Stimulated activated CD4-positive, alpha-beta T cell treated with anti-CD3 and anti-CD28 coated beads, TNF-alpha, amount 100 ng/mL, for 4 hours (primary cell): ENCODE measurements around the gene VWA8.
"Not testable (repeated sequence)": the region's sequence is repeated elsewhere in the genome, so short reads cannot be mapped to it uniquely, and the experiment has no call there.

Source experiments
- DNase-seq, 3 experiments: peaks; one replicate each; pipeline ENCODE4 v3.0.0-alpha.2; 2020; ENCODE audit warnings: low read depth in 3 of 3

VWA8 gene

DNA sequence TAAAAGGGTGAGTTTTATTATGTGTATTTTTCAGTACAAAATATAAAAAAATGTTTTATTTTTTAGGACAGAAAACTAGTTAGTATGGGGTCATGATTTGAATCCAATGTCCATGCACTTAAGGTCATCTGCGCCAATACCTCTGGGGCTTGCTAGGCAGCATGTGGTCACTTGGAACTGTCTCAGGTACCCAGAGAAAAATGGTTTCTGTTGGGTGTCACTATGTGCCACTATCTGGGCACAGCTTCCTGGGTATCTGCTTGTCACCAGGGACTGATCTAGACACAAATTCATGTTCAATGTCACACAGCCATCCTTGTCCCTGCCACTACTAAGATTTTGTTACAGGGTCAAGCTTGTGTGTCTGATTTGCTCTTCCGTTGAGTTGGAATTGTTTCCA is 403.2 kb downstream of the VWA8 start:
- DNase-seq = no peak

DNA sequence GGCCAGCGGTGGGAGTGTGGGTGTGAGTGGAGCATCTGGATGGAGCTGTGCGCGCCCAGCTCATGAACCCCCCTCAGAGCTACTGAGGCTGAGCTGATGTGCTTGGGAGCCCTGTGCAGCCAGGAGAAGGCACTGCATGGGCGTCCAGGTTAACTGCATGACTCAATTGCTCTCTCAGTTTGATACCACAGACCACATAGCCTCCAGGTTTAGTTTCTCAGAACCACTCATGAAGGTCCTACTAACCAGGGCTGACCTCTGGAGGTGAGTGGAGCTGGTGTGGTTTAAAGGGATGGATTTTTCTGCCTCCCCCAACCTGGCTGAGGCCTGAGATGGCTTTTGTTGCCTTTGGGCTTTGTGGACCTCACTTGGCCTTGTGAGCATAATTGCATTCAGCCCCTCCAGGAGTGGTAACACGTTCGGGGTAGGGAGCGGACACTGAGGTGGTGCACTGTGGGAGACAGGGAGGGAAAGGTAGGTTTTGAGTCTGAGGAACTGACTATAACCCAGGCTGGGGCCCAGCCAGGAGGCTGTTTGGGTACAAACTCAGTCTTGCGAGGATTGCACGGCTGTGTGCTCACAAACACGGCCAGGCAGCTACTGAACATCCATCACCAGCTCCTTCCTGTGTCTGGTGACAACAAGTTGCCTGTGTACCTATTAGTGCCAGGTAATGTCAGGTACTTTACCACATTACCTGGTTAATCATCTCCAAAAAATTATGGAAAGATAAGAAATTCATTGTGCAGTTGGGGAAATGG is 406.1 kb downstream of the VWA8 start:
- DNase-seq = no peak

DNA sequence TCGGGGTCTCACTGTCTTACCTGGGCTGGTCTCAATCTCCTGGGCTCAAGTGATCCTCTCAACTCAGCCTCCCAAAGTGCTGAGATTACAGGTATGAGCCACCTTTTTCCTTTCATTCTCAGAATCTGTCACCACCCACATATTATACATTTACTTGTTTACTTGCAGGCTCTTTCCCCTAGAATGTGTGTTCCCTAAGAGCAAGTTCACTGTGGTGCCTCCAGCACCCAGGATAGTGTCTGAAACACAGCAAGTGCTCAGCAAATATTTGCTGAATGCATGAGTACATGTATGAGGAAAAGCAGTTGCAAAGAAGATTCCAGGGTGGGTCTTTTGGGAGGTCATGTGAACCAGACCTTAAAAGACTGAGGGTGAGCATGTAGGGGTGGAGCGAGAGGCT is 406.7 kb downstream of the VWA8 start:
- no peak for DNase-seq

DNA sequence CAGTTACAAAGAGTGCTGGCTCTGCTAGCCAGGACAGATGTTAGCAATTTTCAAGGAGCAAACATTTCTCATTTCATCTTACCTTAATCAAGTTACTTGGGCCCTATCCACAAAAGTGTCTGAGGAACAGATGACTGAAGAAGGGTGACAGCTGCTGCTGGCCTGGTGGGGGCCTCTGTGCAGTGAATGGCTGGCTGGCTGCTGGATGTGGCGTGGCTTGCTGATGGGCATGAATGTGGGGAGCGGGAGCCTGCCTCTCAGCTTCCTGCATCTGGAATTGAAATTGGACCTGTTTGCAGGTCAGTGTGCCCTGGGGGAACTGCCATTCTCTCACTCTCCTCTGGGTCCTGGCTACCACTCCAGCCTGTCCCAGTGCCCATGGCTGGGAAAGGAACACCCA is 408.9 kb downstream of the VWA8 start:
- no peak for DNase-seq

DNA sequence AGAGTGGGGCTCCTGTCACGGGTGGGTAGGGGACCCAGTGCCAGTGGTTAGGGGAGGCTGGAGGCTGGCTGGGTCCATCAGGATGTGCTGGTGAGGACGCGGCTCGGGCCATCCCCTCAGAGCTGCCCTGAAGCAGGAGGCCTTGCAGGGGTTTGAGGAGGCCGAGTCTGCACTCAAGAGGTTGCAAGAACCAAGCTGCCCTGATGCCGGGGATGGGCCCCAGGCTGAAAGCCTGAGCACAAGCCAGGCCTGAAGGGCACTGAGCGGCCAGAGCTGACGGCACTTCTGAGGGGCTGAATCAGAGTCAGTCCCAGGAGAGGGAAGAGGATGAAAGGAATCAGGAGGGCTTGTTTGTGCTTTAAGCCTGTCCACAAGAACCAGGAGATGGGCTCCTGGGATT is 410.6 kb downstream of the VWA8 start:
- no peak for DNase-seq

DNA sequence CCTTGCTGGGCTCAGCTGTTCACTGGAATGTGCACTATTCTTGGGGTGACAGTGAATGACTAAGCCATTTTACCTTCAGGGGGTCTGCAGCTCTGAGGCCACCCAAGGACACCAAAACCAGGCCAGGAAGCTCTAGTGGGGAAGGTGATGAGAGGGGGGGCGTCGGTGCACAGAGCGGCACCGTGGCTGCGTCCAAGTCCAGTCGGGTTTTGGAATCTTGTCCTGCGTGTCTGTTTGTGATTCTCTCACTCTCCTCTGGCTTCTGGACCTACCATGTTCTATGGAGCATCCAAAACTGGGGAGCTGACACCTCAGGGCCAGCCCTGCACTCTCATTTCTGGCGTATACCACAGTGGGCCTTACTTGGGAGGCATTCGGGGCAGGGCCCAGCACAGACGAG is 411.4 kb downstream of the VWA8 start:
- DNase-seq = no peak

DNA sequence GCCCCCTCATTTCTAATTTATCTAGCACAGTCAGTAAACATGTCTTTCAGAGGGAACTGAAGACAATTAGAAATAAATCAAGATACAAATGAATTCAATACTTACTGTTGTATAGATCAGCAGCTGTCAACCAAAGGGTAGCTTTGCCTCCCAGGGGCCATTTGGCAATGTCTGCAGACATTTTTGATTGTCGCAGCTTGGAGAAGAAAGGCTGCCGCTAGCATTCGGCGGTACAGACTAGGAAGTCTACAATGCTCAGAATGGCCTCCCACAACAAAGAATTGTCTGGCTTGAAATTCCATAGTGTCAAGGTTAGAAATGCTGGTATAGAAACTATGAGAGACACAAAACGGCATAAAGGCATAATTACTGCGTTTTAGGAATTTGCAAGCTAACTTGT is 412.0 kb downstream of the VWA8 start:
- no peak for DNase-seq

DNA sequence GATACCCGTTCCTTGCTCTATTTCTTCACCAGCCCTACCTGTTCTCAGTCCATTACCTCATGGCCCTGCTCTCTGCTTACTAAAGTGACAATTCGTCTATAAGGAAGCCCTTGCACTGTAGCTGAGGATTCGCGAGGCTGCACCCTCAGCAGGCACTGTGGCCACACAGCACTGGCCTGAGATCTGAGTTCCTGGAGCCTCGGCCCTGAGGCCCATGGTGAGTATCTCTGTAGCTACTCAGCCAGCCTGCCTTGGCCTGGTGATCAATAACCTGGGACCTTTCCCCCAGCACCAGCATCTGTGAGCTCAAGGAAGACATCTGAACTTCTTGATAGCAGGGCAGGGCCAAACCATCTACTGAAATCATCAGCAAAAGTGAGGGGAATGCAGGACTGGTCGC is 412.9 kb downstream of the VWA8 start:
- no peak for DNase-seq

DNA sequence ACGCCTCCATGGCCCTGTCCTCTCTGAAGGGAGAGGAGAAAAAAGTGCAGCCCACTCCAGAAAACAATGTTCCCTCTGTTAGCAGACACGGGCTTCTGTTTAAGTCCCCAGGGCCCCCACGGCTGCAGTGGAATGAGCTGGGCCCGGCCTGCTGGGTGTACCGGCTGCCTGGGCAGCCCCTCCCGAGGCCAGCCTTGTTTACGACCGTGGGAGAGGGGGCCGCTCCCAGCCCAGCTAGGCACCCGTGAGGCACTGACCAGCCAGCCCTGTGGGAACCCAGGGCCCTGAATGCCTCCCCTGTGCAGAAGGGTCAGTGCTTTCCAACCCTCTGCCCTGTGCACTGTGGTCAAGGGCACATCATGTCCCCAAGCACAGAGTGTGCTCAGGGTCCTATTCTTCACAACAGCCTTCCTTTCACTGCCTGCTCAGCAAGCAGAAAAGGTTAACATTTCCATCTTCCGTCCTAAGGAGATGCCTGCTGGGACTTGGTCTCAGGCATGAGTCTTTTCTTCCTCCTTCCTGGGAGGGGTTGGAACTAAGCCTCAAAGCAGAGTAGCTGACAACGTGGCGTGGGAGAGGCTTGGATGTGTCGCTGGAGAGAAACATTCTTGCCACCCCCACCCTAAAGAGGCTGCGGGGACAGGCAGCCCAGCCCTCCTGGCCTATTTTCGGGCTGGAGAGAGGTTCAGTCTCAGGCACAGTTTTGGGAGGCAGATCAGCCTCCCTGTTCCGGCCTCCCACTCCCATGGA is 413.5 kb downstream of the VWA8 start:
- DNase-seq = no peak

DNA sequence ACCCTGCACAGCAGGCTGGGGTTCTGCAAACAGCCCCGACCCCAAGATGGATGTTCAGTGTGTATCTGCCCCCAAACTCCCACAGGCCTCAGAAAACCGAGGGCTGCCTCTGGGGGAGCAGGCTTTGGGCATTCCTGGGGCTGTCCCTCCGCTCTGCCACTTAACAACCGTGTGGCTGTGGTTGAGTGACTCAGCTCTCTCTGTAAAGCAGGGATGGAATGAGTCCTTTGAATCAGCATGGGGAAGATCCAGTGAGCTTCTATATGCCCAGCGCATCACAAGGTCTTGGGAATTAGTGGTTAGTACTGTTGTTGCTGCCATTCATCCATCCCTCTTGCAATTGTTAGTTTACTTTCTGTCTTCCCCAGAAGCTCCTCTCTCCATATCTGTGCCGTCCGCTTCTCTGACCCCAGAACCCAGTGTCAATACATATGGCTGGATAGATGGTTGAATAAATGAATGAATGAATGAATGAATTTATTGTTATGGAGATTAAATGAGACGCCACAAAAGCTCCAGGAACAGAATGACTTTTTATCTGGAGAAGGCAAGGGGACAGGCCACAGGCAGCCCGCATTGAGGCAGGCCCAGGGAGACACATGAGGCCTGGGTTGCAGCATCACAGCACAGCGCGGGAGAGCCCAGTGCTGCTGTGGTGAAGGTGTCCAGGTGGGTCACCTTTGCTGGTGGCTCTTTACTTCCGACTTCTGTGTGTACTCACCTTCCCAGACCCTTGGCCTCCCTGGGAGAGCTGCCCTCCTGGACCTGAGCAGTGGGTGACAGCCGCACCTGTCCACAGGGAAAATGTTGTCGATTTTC is 414.3 kb downstream of the VWA8 start:
- no peak for DNase-seq

DNA sequence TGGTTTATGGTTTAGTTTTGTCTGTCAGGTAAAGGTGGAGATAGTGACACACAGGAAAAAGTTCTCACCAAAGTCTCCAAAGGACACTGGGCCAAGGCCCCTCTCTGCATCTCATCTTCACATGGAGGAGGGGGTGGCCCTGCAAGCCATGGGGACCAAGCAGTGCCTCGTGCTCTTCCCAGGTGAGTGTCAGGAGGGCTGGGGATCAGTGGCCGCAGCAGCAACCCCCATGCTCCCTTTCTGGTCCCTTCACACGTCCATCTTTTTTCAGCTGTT is 415.5 kb downstream of the VWA8 start:
- DNase-seq = no peak

DNA sequence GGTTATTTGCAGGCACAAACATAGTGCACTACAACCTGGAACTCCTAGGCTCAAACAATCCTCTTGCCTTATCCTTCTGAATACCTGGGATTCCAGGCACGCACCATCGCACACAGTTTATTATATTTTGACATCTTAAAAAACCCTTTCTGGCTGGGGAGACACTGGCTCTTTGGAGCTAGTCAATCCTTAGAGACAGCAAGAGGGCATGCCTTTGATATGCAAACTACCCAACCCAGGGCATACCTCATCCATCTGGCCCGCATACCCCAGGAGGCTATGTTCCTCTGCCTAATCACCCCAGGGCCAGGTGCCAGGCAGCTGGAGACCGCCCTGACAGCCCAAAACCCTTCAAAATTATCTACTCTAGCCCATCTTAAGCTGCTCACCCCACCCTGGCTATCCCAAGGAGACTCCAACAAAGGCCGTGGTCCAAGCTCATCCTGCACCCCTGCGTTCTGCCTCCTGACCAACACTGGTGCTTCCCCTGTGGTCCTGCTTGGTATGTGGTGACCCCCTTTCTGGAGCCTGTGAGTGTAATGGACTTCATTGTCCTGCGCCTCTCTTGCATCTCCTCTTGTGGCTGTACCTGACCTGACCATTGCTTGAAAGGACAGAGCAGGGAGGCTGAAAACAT is 417.1 kb downstream of the VWA8 start:
- DNase-seq = no peak

DNA sequence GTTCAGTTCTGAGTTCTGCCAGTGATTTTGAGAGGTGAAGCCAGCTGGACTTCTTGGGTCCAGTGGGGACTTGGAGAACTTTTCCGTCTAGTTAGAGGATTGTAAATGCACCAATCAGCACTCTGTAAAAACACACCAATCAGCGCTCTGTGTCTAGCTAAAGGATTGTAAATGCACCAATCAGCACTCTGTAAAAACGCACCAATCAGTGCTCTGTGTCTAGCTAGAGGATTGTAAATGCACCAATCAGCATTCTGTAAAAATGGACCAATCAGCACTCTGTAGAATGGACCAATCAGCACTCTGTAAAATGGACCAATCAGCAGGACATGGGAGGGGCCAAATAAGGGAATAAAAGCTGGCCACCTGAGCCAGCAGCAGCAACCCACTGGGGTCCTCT is 418.1 kb downstream of the VWA8 start:
- not testable (repeated sequence) for DNase-seq

DNA sequence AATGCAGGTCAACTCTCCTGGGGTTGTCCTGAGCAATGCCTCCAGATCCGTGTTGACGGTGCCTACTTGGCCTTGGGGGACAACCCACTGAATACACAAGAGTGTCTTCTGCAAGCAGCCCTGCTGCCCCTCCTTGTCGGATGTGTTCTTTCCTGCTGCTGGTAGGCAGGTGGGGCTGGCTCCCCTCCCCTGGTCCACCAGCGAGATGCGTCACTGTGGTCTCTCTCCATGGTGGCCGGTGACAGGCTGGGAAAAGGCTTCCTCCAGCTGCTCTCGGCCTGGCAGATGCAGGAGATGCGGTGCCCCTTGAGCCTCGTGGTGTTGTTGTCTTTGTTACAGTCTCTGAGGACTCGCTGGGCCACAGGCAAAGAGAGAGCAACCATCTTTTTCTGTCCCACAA is 418.6 kb downstream of the VWA8 start:
- DNase-seq = no peak

DNA sequence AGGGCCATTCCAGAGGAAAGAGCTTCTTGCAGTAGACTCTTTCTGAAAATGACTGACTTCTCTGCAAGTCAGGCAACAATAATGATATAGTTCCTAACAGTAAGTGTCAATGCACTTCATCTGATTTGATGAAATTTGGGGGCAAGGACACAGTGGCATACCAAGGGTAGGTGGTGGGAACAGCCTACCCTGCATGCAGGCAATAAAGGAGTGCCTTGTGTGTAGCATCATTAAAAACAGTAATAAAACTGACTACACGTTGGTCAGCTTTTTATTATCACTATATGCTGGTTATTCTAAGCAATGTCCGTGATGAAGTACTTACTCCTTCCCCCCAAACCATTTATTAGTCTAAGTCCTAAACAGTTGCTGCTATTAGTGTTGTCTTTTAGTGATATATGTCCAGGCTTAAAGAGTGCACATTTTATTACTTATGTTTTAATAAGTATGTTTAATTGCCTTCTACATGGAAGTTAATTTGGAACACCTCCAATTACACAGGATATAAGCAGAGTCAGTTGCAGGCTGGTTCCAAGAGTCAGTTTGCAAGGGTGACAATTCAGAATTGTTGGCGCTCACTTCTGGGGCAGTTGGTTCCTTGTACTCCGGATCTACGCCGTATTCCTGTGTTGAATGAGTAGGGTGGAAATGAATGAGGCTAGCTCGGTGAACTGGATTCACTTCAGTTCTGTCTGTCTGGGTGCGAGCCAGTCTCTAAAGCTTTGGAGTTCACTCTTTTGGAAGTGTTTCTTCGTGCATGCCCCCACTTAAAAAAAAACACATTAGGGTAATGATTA is 419.6 kb downstream of the VWA8 start:
- DNase-seq = no peak

DNA sequence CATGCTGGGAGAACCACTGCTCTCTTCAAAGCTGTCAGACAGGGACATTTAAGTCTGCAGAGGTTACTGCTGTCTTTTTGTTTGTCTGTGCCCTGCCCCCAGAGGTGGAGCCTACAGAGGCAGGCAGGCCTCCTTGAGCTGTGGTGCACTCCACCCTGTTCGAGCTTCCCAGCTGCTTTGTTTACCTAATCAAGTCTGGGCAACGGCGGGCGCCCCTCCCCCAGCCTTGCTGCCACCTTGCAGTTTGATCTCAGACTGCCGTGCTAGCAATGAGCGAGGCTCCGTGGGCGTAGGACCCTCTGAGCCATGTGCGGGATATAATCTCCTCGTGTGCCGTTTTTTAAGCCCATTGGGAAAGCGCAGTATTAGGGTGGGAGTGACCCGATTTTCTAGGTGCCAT is 420.7 kb downstream of the VWA8 start:
- not testable (repeated sequence) for DNase-seq

DNA sequence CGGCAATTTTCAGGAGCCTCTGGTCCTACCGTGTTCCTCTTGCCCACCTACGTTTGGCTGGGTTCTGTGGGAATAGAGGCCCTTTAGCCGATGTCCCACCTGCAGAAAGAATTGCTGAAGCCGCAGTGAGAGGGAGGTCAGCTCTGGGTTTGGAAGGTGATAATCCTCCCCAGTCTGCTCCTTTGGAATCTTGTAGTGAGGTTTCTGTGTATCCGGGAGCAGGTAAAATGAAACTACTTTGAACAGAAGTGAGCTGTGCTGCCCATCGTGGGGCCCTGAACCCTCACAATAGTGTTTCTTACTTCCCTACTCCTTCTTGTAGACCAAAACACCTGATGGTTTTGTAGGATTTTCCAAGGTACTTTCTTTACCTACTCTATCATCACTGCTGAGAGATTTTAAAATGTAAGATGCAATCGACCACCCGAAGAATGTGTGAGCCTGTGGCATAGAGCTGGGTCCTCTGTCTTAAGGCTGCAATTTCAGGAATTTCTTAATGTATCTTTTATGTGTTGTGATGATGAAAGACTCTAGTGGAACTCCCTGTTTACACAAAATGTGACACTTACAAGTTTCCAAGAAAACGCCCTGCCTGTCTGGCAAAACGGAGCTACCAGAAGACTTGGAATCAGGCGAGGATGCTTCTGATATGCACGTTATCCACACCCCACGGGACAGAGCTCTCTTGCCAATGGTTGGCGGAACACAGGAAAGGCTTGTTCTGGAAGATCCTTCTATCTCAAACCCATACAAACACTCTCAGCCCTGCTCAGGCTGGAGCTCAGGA is 427.4 kb downstream of the VWA8 start:
- DNase-seq = no peak

DNA sequence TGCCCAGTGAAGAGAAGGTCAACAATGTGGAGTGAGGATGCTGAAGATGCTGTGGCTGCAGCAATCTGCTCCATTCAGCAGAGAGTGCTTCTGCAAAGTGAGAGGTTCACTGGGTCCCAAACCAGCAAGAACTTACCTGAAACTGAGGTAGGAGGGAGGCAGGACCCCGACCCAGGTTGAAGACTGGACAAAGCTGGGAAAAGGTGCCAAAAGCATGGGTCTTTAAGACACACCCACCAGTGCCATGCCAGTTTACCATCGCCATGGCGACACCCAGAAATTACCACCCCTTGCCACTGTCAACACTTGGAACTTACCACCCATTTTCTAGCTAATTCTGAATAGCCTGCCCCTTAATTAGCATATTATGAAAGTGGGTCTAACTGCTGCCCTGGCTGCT is 432.9 kb downstream of the VWA8 start:
- no peak for DNase-seq

DNA sequence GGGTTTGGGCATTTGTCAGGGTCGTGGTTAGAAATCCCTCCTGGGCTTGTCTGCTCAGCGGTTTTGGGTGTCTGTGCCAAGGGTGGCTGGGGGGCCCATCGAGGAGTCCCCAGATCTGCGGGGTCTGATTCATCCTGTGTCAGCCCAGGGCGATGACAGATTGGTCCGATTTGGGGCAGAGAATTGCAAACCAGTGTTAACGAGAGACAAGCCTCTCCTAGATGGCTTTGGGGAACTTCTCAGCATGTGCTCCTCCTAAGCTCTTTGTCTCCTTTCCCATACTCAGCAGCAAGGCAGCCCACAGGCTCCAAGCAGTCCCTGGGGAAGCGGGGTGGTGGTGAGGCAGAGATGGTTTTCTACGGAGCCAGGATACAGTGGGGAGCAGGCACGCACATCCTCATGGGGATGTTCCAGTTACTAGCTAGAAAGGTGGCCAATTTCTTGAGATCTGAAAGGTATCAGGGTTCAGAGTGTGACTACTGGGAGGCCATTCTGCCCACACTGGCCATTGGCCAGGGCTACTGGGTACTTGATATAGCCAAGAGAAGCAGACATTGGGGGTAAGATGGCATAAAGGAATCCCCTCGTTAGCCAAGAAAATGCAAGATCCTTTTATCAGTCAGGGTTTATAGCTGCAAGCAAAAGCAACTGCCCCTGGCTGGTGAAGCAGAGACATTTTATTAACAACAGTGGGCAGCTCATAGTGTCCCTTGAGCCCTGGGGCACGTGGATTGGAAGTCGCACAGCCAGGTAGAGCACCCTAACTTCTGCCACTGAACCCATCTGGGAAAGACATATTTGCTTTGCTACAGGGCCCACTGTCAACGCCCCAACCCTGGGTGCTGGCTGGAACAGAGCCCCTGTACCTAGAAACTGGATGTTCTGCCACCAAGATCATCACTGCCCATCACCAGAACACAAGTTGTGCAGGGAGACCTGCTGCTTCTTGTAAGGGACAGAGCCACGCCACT is 440.0 kb downstream of the VWA8 start:
- DNase-seq = no peak
